ENCODE results near the gene SEL1L3.

- TF ChIP-seq CTCF (IDR thresholded peaks at IDR 0.05; ENCODE audit: insufficient read depth, low read length): no peak
- TF ChIP-seq POLR2AphosphoS5 (IDR thresholded peaks at IDR 0.05; ENCODE audit: low read depth): no peak
- no peak for TF ChIP-seq SPI1 (IDR thresholded peaks at IDR 0.05; ENCODE audit: borderline replicate concordance, low read depth)
- TF ChIP-seq, protein P1, sequence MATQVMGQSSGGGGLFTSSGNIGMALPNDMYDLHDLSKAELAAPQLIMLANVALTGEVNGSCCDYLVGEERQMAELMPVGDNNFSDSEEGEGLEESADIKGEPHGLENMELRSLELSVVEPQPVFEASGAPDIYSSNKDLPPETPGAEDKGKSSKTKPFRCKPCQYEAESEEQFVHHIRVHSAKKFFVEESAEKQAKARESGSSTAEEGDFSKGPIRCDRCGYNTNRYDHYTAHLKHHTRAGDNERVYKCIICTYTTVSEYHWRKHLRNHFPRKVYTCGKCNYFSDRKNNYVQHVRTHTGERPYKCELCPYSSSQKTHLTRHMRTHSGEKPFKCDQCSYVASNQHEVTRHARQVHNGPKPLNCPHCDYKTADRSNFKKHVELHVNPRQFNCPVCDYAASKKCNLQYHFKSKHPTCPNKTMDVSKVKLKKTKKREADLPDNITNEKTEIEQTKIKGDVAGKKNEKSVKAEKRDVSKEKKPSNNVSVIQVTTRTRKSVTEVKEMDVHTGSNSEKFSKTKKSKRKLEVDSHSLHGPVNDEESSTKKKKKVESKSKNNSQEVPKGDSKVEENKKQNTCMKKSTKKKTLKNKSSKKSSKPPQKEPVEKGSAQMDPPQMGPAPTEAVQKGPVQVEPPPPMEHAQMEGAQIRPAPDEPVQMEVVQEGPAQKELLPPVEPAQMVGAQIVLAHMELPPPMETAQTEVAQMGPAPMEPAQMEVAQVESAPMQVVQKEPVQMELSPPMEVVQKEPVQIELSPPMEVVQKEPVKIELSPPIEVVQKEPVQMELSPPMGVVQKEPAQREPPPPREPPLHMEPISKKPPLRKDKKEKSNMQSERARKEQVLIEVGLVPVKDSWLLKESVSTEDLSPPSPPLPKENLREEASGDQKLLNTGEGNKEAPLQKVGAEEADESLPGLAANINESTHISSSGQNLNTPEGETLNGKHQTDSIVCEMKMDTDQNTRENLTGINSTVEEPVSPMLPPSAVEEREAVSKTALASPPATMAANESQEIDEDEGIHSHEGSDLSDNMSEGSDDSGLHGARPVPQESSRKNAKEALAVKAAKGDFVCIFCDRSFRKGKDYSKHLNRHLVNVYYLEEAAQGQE (IDR thresholded peaks at IDR 0.05; ENCODE audit: insufficient replicate concordance, low read depth): no peak
- TF ChIP-seq GABPA (IDR thresholded peaks at IDR 0.05; ENCODE audit: low read depth): no peak
These were observed 118.8 kb downstream of the SEL1L3 start for GRCh38 chr4:25743971-25744370.
